Measurements from ENCODE around the gene SFRP4. TPM values are rescaled to one million over a fixed set of nuclear protein-coding genes. Genes with fewer than 3 reads are reported as not detected.
A peak's percentile ranks its signal among the peaks of the same experiment; 100 is the strongest.

Gene SFRP4
- total and polyA plus RNA-seq, 10 of the 15 experiments (the other 5 are each of a cell fraction or from before 2014, with no cell fraction given): 0.02 to 0.15 (median 0.14) TPM; not detected in 7

DNA sequence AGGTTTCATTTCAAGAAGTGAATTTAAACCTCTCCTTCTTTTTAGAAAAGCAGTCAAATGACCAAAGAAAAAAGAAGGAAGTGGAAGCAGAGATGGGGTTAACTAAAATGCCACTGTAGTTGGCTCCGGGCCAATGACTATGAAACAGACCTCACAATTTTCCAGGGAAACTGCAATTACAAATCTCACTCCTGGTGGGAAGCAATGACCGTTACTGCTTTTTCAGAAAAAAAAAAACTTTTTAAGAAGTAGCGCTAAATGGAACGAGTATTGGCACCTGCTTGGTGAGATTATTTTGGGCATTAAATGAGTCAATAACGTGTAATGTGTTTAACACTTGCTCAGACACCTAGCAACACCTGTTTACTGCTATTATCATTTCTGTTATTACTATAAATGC, 1.2 kb downstream of the SFRP4 start (continued):
- TF ChIP-seq SPI1 (IDR thresholded peaks at IDR 0.05; ENCODE audit: borderline replicate concordance, insufficient read depth, low read depth, low read length) (peak; percentile 87), BHLHE40 (IDR thresholded peaks at IDR 0.05; ENCODE audit: borderline replicate concordance in 1 of 2, low read depth in 2 of 2, low read length in 1 of 2) (peak; percentile 21 to 80; a peak in 2 of 4 replicates), CBFB (IDR thresholded peaks at IDR 0.05; ENCODE audit: low read depth) (no peak), RBBP5 (conservative IDR thresholded peaks at IDR 0.05) (no peak), RAD51 (IDR thresholded peaks at IDR 0.05) (0 out of 2 replicates have a peak, but pooled peaks have one; percentile 11), YY1 (IDR thresholded peaks at IDR 0.05; ENCODE audit: low read depth, low read length) (no peak), SRF (IDR thresholded peaks at IDR 0.05; ENCODE audit: low read depth in 2 of 2, low read length in 2 of 2) (no peak), JUNB (IDR thresholded peaks at IDR 0.05) (no peak), IRF4 (IDR thresholded peaks at IDR 0.05; ENCODE audit: low read depth, low read length) (no peak), PAX5 (IDR thresholded peaks at IDR 0.05; ENCODE audit: borderline replicate concordance, low read depth, low read length) (no peak), KLF5 (IDR thresholded peaks at IDR 0.05; ENCODE audit: partially characterized antibody) (no peak), TBL1XR1 (IDR thresholded peaks at IDR 0.05; ENCODE audit: low read depth, low read length) (no peak), SMC3 (IDR thresholded peaks at IDR 0.05; ENCODE audit: borderline replicate concordance, low read length) (no peak), ATF3 (IDR thresholded peaks at IDR 0.05; ENCODE audit: borderline replicate concordance, extremely low read depth, low read depth, low read length) (no peak), GATAD2B (conservative IDR thresholded peaks at IDR 0.05; ENCODE audit: low read depth) (no peak), ZZZ3 (IDR thresholded peaks at IDR 0.05; ENCODE audit: control insufficient read depth, insufficient read length, low read depth) (no peak), IKZF1 (conservative IDR thresholded peaks at IDR 0.05) (peak; percentile 84), RCOR1 (conservative IDR thresholded peaks at IDR 0.05; ENCODE audit: low read depth, low read length) (no peak), NR2F1 (conservative IDR thresholded peaks at IDR 0.05) (0 out of 2 replicates have a peak, but pooled peaks have one; percentile 15), WRNIP1 (IDR thresholded peaks at IDR 0.05; ENCODE audit: borderline replicate concordance, low read depth, low read length) (no peak), NRF1 (conservative IDR thresholded peaks at IDR 0.05; ENCODE audit: low read depth, low read length) (no peak), CHD1 (IDR thresholded peaks at IDR 0.05; ENCODE audit: low read depth, low read length) (no peak), TAF1 (IDR thresholded peaks at IDR 0.05; ENCODE audit: borderline replicate concordance, low read depth, low read length) (no peak), BCL11A (IDR thresholded peaks at IDR 0.05; ENCODE audit: low read depth, low read length) (no peak), DPF2 (IDR thresholded peaks at IDR 0.05) (peak; percentile 85)
- TF ChIP-seq, protein P1, sequence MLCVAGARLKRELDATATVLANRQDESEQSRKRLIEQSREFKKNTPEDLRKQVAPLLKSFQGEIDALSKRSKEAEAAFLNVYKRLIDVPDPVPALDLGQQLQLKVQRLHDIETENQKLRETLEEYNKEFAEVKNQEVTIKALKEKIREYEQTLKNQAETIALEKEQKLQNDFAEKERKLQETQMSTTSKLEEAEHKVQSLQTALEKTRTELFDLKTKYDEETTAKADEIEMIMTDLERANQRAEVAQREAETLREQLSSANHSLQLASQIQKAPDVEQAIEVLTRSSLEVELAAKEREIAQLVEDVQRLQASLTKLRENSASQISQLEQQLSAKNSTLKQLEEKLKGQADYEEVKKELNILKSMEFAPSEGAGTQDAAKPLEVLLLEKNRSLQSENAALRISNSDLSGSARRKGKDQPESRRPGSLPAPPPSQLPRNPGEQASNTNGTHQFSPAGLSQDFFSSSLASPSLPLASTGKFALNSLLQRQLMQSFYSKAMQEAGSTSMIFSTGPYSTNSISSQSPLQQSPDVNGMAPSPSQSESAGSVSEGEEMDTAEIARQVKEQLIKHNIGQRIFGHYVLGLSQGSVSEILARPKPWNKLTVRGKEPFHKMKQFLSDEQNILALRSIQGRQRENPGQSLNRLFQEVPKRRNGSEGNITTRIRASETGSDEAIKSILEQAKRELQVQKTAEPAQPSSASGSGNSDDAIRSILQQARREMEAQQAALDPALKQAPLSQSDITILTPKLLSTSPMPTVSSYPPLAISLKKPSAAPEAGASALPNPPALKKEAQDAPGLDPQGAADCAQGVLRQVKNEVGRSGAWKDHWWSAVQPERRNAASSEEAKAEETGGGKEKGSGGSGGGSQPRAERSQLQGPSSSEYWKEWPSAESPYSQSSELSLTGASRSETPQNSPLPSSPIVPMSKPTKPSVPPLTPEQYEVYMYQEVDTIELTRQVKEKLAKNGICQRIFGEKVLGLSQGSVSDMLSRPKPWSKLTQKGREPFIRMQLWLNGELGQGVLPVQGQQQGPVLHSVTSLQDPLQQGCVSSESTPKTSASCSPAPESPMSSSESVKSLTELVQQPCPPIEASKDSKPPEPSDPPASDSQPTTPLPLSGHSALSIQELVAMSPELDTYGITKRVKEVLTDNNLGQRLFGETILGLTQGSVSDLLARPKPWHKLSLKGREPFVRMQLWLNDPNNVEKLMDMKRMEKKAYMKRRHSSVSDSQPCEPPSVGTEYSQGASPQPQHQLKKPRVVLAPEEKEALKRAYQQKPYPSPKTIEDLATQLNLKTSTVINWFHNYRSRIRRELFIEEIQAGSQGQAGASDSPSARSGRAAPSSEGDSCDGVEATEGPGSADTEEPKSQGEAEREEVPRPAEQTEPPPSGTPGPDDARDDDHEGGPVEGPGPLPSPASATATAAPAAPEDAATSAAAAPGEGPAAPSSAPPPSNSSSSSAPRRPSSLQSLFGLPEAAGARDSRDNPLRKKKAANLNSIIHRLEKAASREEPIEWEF (IDR thresholded peaks at IDR 0.05; ENCODE audit: insufficient replicate concordance, low read depth, low read length): no peak
- TF ChIP-seq, protein P2, sequence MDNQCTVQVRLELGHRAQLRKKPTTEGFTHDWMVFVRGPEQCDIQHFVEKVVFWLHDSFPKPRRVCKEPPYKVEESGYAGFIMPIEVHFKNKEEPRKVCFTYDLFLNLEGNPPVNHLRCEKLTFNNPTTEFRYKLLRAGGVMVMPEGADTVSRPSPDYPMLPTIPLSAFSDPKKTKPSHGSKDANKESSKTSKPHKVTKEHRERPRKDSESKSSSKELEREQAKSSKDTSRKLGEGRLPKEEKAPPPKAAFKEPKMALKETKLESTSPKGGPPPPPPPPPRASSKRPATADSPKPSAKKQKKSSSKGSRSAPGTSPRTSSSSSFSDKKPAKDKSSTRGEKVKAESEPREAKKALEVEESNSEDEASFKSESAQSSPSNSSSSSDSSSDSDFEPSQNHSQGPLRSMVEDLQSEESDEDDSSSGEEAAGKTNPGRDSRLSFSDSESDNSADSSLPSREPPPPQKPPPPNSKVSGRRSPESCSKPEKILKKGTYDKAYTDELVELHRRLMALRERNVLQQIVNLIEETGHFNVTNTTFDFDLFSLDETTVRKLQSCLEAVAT (IDR thresholded peaks at IDR 0.05): 0 out of 2 replicates have a peak, but pooled peaks have one; percentile 36

Data from GM12878 (cell line).